Rectal smooth muscle tissue (tissue), 1 donor: ENCODE measurements around the gene SMC2.
A peak's percentile ranks its signal among the peaks of the same experiment; 100 is the strongest.

ENCODE experiments used
- H3K27ac ChIP-seq: one replicate; pipeline ENCODE4 v1.7.0; 2013; ENCODE audit warnings: low read depth, low read length, inconsistent platforms
- H3K27me3 ChIP-seq: one replicate; pipeline ENCODE4 v1.7.0; 2013; ENCODE audit warnings: low read length; ENCODE audit not compliant: control insufficient read depth, insufficient read depth
- H3K36me3 ChIP-seq: one replicate; pipeline ENCODE4 v1.7.0; 2013; ENCODE audit warnings: low read length; ENCODE audit not compliant: control insufficient read depth, insufficient read depth
- H3K4me1 ChIP-seq: one replicate; pipeline ENCODE4 v1.7.0; 2013; ENCODE audit warnings: low read length; ENCODE audit not compliant: control insufficient read depth, insufficient read depth
- H3K4me3 ChIP-seq: one replicate; pipeline ENCODE4 v1.7.0; 2013; ENCODE audit warnings: low read length
- H3K9ac ChIP-seq: one replicate; pipeline ENCODE4 v1.7.0; 2013; ENCODE audit warnings: low read length

The SMC2 gene

GRCh38 chr9:104093647-104094533 lies at the start of gene SMC2:
SMC2 (plus strand) TSS chr9:104094309; CDS start chr9:104095385, 1,076 bp downstream.
- Histone ChIP-seq H3K4me3 (peak within 1 kb of the TSS; percentile 88), H3K36me3 (no peaks in the 10 kb centered on the region), H3K27ac (peak within 1 kb of the TSS; percentile 94), H3K4me1 (peaks cover 19% of the 10 kb centered on the region), H3K9ac (peak within 1 kb of the TSS; percentile 56), H3K27me3 (no peaks in the 10 kb centered on the region)

- H3K27me3 ChIP-seq: no peaks in the 10 kb centered on the region
- no peak overlapping the region for H3K27ac ChIP-seq
- H3K36me3 ChIP-seq: no peaks in the 10 kb centered on the region
- H3K4me1 ChIP-seq: peaks cover 2% of the 10 kb centered on the region
- no peak overlapping the region for H3K9ac ChIP-seq
- H3K4me3 ChIP-seq: no peak overlapping the region
Observed at GRCh38 chr9:104068546-104068945, 25.6 kb upstream of the SMC2 start.

- Histone ChIP-seq H3K36me3 (no peaks in the 10 kb centered on the region), H3K4me3 (no peak overlapping the region), H3K4me1 (peaks cover 7% of the 10 kb centered on the region), H3K27ac (no peak overlapping the region), H3K9ac (no peak overlapping the region), H3K27me3 (no peaks in the 10 kb centered on the region)
Observed at GRCh38 chr9:104069288-104069687, 24.8 kb upstream of the SMC2 start.

GRCh38 chr9:104071589-104071988 lies 22.5 kb upstream of the SMC2 start:
- Histone ChIP-seq H3K27me3 (no peaks in the 10 kb centered on the region), H3K9ac (no peak overlapping the region), H3K4me3 (no peak overlapping the region), H3K27ac (no peak overlapping the region), H3K36me3 (no peaks in the 10 kb centered on the region), H3K4me1 (peaks cover 17% of the 10 kb centered on the region)

GRCh38 chr9:104073098-104073769 lies 20.9 kb upstream of the SMC2 start:
- Histone ChIP-seq H3K36me3 (no peaks in the 10 kb centered on the region), H3K9ac (no peak overlapping the region), H3K4me1 (peaks cover 17% of the 10 kb centered on the region), H3K27ac (no peak overlapping the region), H3K27me3 (no peaks in the 10 kb centered on the region), H3K4me3 (no peak overlapping the region)

- no peaks in the 10 kb centered on the region for H3K36me3 ChIP-seq
- H3K9ac ChIP-seq: no peak overlapping the region
- H3K4me3 ChIP-seq: no peak overlapping the region
- no peaks in the 10 kb centered on the region for H3K27me3 ChIP-seq
- H3K4me1 ChIP-seq: peaks cover 17% of the 10 kb centered on the region
- H3K27ac ChIP-seq: peak overlapping the region; percentile 55
Observed at GRCh38 chr9:104073770-104074133, 20.4 kb upstream of the SMC2 start.

- Histone ChIP-seq H3K27me3 (no peaks in the 10 kb centered on the region), H3K4me3 (no peak overlapping the region), H3K27ac (no peak overlapping the region), H3K9ac (no peak overlapping the region), H3K36me3 (no peaks in the 10 kb centered on the region), H3K4me1 (peaks cover 17% of the 10 kb centered on the region)
Observed at GRCh38 chr9:104074876-104075275, 19.2 kb upstream of the SMC2 start.

- Histone ChIP-seq H3K36me3 (no peaks in the 10 kb centered on the region), H3K27me3 (no peaks in the 10 kb centered on the region), H3K27ac (peak overlapping the region; percentile 55), H3K9ac (no peak overlapping the region), H3K4me1 (peaks cover 17% of the 10 kb centered on the region), H3K4me3 (no peak overlapping the region)
Observed at GRCh38 chr9:104075801-104076753, 18.0 kb upstream of the SMC2 start.

GRCh38 chr9:104078596-104078995 lies 15.5 kb upstream of the SMC2 start:
- H3K36me3 ChIP-seq: no peaks in the 10 kb centered on the region
- H3K9ac ChIP-seq: no peak overlapping the region
- no peak overlapping the region for H3K4me3 ChIP-seq
- H3K27ac ChIP-seq: no peak overlapping the region
- H3K4me1 ChIP-seq: peaks cover 15% of the 10 kb centered on the region
- H3K27me3 ChIP-seq: no peaks in the 10 kb centered on the region

GRCh38 chr9:104080983-104081382 lies 13.1 kb upstream of the SMC2 start:
- H3K27ac ChIP-seq: no peak overlapping the region
- no peaks in the 10 kb centered on the region for H3K36me3 ChIP-seq
- no peak overlapping the region for H3K9ac ChIP-seq
- H3K27me3 ChIP-seq: no peaks in the 10 kb centered on the region
- no peak overlapping the region for H3K4me3 ChIP-seq
- H3K4me1 ChIP-seq: peaks cover 7% of the 10 kb centered on the region

- no peak overlapping the region for H3K4me3 ChIP-seq
- H3K36me3 ChIP-seq: no peaks in the 10 kb centered on the region
- no peak overlapping the region for H3K27ac ChIP-seq
- no peak overlapping the region for H3K9ac ChIP-seq
- no peaks in the 10 kb centered on the region for H3K27me3 ChIP-seq
- H3K4me1 ChIP-seq: peaks cover 2% of the 10 kb centered on the region
Observed at GRCh38 chr9:104082168-104082567, 11.9 kb upstream of the SMC2 start.

- Histone ChIP-seq H3K27ac (no peak overlapping the region), H3K36me3 (no peaks in the 10 kb centered on the region), H3K4me3 (no peak overlapping the region), H3K9ac (no peak overlapping the region), H3K27me3 (no peaks in the 10 kb centered on the region), H3K4me1 (peaks cover 6% of the 10 kb centered on the region)
Observed at GRCh38 chr9:104085525-104085924, 8.6 kb upstream of the SMC2 start.
